HG02623 (cell line): Measurements from ENCODE around the gene TNFSF13.
"Not testable (repeated sequence)": the region's sequence is repeated elsewhere in the genome, so short reads cannot be mapped to it uniquely, and the experiment has no call there.

Source experiments
- ATAC-seq: cut with Tn5 transposase; IDR thresholded peaks from one replicate; pipeline ENCODE4 v1.9.1; 2021; ENCODE audit warnings: moderate library complexity; ENCODE audit not compliant: unreplicated experiment

TNFSF13 gene

DNA sequence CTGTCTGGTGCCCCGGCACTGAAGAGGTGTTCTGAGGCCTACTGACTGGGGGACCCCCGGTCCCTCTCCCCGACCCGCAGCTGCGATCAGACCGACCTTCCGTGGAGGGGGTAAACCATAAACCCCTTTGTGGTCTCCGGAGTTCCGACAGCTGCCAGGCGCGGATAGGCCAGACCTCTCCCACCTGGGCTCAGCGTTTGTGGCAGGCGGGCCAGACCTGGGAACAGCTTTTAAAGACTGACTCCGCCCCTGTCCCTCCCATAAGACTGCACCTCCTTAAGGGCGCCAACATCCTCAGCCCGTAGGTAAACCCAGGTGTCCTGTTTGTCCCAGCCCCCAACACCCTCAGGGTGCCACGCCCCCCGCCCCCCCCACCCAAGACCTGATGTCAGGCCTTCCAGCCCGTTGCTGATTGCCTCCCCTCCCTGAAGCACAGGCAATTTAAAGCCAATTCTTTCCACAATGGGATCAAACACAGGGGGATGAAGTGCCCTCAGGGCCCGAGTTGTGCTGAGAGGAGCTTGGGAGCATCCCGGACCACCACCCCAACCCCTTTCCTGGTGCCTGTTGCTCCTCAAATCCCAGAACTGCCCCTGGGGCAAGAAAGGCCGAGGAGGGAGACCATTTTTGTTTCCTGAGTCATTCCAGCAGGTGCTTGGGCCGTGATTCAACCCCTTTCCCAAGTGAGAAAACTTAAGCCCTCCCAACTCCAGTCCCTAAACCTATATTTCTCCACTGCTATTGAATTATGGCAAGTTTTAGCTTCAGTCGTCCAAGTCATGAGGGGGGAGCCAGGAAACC lies 31.5 kb downstream of the TNFSF13 start, which contains the start of gene SOX15:
TSS of gene SOX15 (minus strand) at position 204 of the 801 bp plus-strand sequence. CDS start 418 bp downstream, outside the sequence.
- ATAC-seq = no peak

DNA sequence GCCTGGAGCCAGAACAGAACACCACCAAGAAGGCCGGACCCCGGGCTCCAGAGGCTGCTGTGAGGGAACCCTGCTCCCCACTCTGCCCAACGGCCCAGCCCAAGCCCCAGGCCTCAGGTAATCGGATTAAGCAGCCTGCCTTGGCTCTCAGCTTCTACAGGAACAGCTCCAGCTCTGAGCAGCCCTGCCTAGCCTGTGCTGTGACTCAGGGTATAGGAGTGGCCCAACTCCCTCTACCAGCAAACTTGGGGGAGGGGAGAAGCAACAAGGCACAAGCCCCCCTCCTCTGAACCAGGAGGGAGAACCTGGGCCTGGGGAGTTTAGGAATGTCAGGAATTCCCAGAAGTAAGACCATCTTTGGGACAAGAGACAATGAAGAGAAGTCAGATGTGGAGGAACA lies 32.2 kb downstream of the TNFSF13 start:
- ATAC-seq = no peak

- no peak for ATAC-seq
These were observed 33.0 kb downstream of the TNFSF13 start for GRCh38 chr17:7591596-7591995.

GRCh38 chr17:7592422-7593021 lies 34.0 kb downstream of the TNFSF13 start:
- ATAC-seq = no peak

- no peak for ATAC-seq
These were observed 34.7 kb downstream of the TNFSF13 start for GRCh38 chr17:7593296-7593695.

DNA sequence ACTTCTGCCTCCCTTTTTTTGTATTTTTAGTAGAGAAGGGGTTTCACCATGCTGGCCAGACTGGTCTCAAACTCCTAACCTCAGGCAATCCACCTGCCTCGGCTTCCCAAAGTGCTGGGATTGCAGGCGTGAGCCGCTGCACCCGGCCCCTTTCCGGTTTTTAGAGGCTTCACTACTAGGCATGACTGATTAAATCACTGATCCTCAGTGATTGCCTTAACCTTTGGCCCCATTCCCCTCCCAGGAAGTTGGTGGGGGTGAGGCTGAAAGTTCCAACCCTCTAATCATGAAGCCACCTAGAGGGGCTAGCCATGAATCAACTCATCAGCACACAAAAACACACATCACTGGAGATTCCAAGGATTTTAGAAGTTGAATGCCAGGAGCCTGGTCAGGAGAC lies 39.0 kb downstream of the TNFSF13 start:
- ATAC-seq = not testable (repeated sequence)

DNA sequence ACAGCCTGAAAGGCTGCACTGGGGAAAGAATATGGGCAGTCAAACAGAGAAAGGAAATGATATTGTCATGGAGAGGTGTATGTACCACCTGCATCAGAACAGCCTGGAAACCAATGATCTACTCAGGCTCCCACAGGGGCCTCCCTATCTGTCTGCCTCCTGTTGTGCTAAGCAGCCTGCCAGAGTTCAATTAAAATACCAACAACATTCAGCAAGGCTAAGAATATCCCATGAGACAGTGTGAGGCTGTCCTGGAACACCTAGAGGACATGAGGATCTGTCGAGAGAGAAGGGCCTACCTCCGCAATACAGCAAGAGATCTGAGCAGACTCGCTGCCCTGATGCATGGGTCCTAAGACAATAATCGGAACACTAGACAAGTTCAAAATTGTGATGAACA lies 47.7 kb downstream of the TNFSF13 start:
- no peak for ATAC-seq

DNA sequence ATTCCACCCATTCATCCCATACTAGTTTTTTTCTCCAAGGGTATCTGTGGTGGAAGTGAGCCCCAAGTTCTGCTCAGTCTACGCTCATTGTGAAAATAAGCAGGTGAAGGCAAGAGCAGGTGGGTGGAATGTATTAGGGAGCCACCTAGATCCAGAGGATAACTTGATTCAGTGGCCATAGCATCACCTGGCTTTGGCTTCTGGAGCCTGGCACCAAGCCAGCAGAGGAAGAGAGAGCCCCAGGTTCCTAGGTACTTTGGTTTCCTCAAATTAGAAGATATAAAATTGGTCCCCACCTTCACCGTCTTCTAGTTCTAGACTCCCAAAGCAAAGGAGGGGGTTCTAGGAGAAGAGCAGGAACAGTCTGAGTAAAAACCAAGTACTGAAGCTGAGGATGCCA lies 52.1 kb downstream of the TNFSF13 start:
- no peak for ATAC-seq
